Stomach (tissue), 9 donors: Measurements from ENCODE around the gene GNAS-AS1. TPM values are rescaled to one million over a fixed set of nuclear protein-coding genes. Genes with fewer than 3 reads are reported as not detected.

Experiments
- DNase-seq, 2 donors: peaks; one replicate each; pipeline versions ENCODE4 v3.0.0 to v3.0.0-alpha.2; 2013 to 2019
- H3K27ac ChIP-seq, 5 donors: fragments of 200-600 bp in 4 of 5; sonication (generic) in 4 of 5; one replicate each; pipeline ENCODE4 v1.5.1; 2013 to 2019; ENCODE audit warnings: mild to moderate bottlenecking in 1 of 5, moderate library complexity in 1 of 5
- H3K27me3 ChIP-seq, 3 donors: fragments of 200-600 bp; sonication (generic); one replicate each; pipeline ENCODE4 v1.5.1; 2017 to 2019; ENCODE audit warnings: mixed run types in 1 of 3
- H3K36me3 ChIP-seq, 4 donors: fragments of 200-600 bp; sonication (generic); 1 replicate in 3 of 4; 2 replicates in 1 of 4; pipeline ENCODE4 v1.5.1; 2016 to 2019
- H3K4me1 ChIP-seq, 4 donors: fragments of 200-600 bp; sonication (generic); one replicate each; pipeline ENCODE4 v1.5.1; 2016 to 2019
- H3K4me3 ChIP-seq, 4 donors: fragments of 200-600 bp; sonication (generic) in 3 of 4; one replicate each; pipeline ENCODE4 v1.5.1; 2016 to 2019; ENCODE audit warnings: mild to moderate bottlenecking in 1 of 4
- H3K9me3 ChIP-seq, 4 donors: fragments of 200-600 bp; sonication (generic); one replicate each; pipeline ENCODE4 v1.5.1; 2016 to 2019
- CTCF ChIP-seq, 7 experiments: fragments of 450-650 bp in 4 of 7; fragments of 200-600 bp in 3 of 7; sonication (generic) in 3 of 7; IDR thresholded peaks; one replicate each; pipeline ENCODE4 v1.5.1; 2016 to 2019; ENCODE audit warnings: antibody characterized with exemption in 7 of 7, control low read depth in 2 of 7, mild to moderate bottlenecking in 1 of 7
- EP300 ChIP-seq: sonication (generic); formaldehyde crosslinking; IDR thresholded peaks from one replicate; pipeline ENCODE4 v1.6.1; 2017; ENCODE audit warnings: antibody characterized with exemption
- POLR2A ChIP-seq, 4 donors: fragments of 450-650 bp; IDR thresholded peaks; one replicate each; pipeline ENCODE4 v1.6.1; 2016; ENCODE audit warnings: antibody characterized with exemption in 4 of 4, control low read depth in 2 of 4, mild to moderate bottlenecking in 1 of 4, moderate library complexity in 1 of 4
- POLR2AphosphoS5 ChIP-seq, 3 donors: sonication (generic); formaldehyde crosslinking; IDR thresholded peaks; one replicate each; pipeline ENCODE4 v1.6.1; 2016; ENCODE audit warnings: antibody characterized with exemption in 3 of 3
- WGBS, 5 donors: extraction: QIAGEN DNeasy Blood & Tissue Kit in 3 of 5; methylation state at CpG; one replicate each; pipeline versions ENCODE4 v1.1.5 to v1.1.7; 2013 to 2018; 5-methylcytosine and 5-hydroxymethylcytosine counted together
- intact Hi-C: fragments of 100-400 bp; cut with DNase I; formaldehyde crosslinking; loops from one replicate; pipeline ENCODE4 v1.15.1; 2023; ENCODE audit warnings: low total_unique reads
- polyA plus RNA-seq, 3 donors: library from polyadenylated mRNA; stranded (reverse); fragments of 200-250 nt; gene quantifications; one replicate each; pipeline ENCODE4 v1.2.3, GENCODE V29; 2013
- total RNA-seq, 5 donors: library from RNA; depleted of rRNA; stranded (reverse); fragments of >200 nt; gene quantifications; one replicate each; pipeline versions ENCODE4 v1.1.0 to v1.2.3, GENCODE V29; 2014 to 2016
- donor health status: healthy with polysubstance abuse.
- donor health status: Bipolar disorder and iron deficiency.
- donor health status: healthy.

The GNAS-AS1 gene
- total and polyA plus RNA-seq, 8 donors = 0.15 to 45.5 (median 1.8) TPM; not detected in 4

- H3K4me3 ChIP-seq = no peak overlapping the region
- H3K36me3 ChIP-seq = no peaks in the 10 kb centered on the region
- intact Hi-C loops = no loop called here
- TF ChIP-seq POLR2A (IDR thresholded peaks at IDR 0.05) = no peak
- TF ChIP-seq POLR2AphosphoS5 (IDR thresholded peaks at IDR 0.05) = no peak
- no peak for TF ChIP-seq EP300
- no peak for TF ChIP-seq CTCF (IDR thresholded peaks at IDR 0.05)
- no peaks in the 10 kb centered on the region for H3K4me1 ChIP-seq
- 39 to 44% (median 40%) methylated on average over 7 of the region's 7 CpGs for WGBS, 5 donors
- peaks cover 1 to 58% (median 3%) of the 10 kb centered on the region in 3 donors for H3K27me3 ChIP-seq
- DNase-seq = peak in 1 of 2 donors; percentile 23
- H3K27ac ChIP-seq = no peak overlapping the region
- H3K9me3 ChIP-seq = no peaks in the 10 kb centered on the region
Measured at GRCh38 chr20:58791286-58791685, 59.4 kb downstream of the GNAS-AS1 start.

GRCh38 chr20:58790454-58790853 is 60.2 kb downstream of the GNAS-AS1 start:
- no peak for TF ChIP-seq CTCF (IDR thresholded peaks at IDR 0.05)
- no peak for TF ChIP-seq POLR2AphosphoS5 (IDR thresholded peaks at IDR 0.05)
- TF ChIP-seq EP300 = no peak
- no peak for TF ChIP-seq POLR2A (IDR thresholded peaks at IDR 0.05)
- intact Hi-C loops = no loop called here
- H3K4me3 ChIP-seq = no peak overlapping the region
- no peak for DNase-seq
- 68 to 77% (median 74%) methylated on average over 10 of the region's 10 CpGs for WGBS, 5 donors
- no peaks in the 10 kb centered on the region for H3K9me3 ChIP-seq
- H3K36me3 ChIP-seq = no peaks in the 10 kb centered on the region
- H3K27ac ChIP-seq = no peak overlapping the region
- peaks cover 0 to 50% (median 3%) of the 10 kb centered on the region in 3 donors for H3K27me3 ChIP-seq
- no peaks in the 10 kb centered on the region for H3K4me1 ChIP-seq

GRCh38 chr20:58788896-58789544 is 61.7 kb downstream of the GNAS-AS1 start:
- WGBS, 5 donors = 67 to 78% (median 69%) methylated on average over 15 of the region's 15 CpGs
- Histone ChIP-seq H3K4me3 (no peak overlapping the region), H3K36me3 (no peaks in the 10 kb centered on the region), H3K27ac (no peak overlapping the region), H3K27me3 (peaks cover 0 to 50% (median 3%) of the 10 kb centered on the region in 3 donors), H3K4me1 (no peaks in the 10 kb centered on the region), H3K9me3 (no peaks in the 10 kb centered on the region)
- DNase-seq = no peak
- no peak for TF ChIP-seq CTCF (IDR thresholded peaks at IDR 0.05)
- TF ChIP-seq EP300 = no peak
- TF ChIP-seq POLR2A (IDR thresholded peaks at IDR 0.05) = no peak
- TF ChIP-seq POLR2AphosphoS5 (IDR thresholded peaks at IDR 0.05) = no peak
- intact Hi-C loops = no loop called here

GRCh38 chr20:58787211-58788005 is 63.3 kb downstream of the GNAS-AS1 start:
- no peaks in the 10 kb centered on the region for H3K9me3 ChIP-seq
- WGBS, 5 donors = 81 to 87% (median 84%) methylated on average over 22 to 25 of the region's 25 CpGs
- no peak overlapping the region for H3K4me3 ChIP-seq
- H3K4me1 ChIP-seq = no peaks in the 10 kb centered on the region
- H3K27ac ChIP-seq = no peak overlapping the region
- H3K36me3 ChIP-seq = no peaks in the 10 kb centered on the region
- TF ChIP-seq EP300 (no peak), POLR2A (IDR thresholded peaks at IDR 0.05) (no peak), POLR2AphosphoS5 (IDR thresholded peaks at IDR 0.05) (no peak), CTCF (IDR thresholded peaks at IDR 0.05) (no peak)
- peaks cover 3 to 47% (median 5%) of the 10 kb centered on the region in 3 donors for H3K27me3 ChIP-seq
- no peak for DNase-seq
- intact Hi-C loops = no loop called here
